HG03457 (cell line): ENCODE data around the gene ECM1.

ENCODE experiments used
- ATAC-seq: cut with Tn5 transposase; IDR thresholded peaks from one replicate; pipeline ENCODE4 v1.9.1; 2021; ENCODE audit warnings: moderate number of reproducible peaks; ENCODE audit not compliant: unreplicated experiment

ECM1 gene

DNA sequence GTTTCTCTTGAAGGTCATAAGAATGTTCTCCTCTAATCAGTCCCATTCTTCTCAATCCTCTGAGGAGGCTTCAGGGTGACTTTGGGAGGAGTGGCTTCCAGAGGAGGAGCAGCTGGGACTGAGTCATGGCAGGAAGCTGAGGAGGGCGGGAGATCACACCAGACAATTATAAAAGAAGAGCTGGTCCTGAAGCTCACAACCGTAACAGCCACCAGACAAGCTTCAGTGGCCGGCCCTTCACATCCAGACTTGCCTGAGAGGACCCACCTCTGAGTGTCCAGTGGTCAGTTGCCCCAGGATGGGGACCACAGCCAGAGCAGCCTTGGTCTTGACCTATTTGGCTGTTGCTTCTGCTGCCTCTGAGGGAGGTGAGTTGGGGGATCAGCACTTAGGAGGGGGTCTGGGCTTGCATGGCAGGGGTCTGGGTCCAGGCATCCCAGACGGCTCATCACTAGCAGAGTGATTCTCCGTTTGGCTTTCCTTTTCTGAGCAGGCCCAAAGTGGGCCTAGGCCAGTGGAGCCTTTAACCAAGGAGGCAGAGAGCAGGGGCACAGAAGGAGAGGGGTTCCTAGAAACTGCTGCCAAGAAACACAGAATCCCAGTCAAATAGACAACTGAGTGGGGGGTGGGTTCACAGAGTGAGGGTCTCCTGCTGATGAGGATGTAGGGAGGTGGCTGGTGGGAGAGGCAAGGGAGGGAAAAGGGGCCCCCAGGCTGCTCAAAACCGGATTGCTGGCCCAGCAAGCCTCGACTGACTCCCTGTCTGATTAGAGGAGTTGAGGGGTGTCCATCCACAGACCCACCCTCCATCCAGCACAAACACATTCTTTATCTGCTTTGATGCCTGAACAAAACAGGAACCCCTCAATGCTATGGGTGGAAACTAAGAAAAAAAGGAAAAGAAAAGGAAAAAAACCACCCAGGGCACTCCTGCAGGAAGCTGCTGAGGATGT, at the start of gene ECM1:
Gene ECM1 (plus strand): TSS at position 198 of the 953 bp plus-strand sequence. CDS start 101 bp downstream, at position 299.
- ATAC-seq = no peak

- ATAC-seq = no peak
Observed at GRCh38 chr1:150464422-150464826, 43.5 kb upstream of the ECM1 start.

DNA sequence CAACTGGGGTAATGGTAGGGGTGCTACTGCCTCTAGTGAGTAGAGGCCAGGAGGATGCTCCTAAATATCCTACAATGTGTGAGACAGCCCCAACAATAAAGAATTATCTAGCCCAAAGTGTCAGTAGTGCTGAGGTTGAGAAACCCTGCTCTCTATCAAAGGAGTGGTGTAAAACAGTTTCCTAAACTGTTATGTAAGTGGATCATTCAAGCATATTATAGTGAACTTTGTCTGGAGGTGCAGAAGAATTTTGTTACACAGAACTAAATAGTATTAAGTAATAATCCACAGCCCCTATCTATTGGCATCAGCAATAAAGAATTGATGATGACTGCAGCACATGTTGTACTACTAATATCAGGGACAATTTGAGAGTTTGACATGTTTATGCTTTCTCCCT, 40.9 kb upstream of the ECM1 start:
- no peak for ATAC-seq

DNA sequence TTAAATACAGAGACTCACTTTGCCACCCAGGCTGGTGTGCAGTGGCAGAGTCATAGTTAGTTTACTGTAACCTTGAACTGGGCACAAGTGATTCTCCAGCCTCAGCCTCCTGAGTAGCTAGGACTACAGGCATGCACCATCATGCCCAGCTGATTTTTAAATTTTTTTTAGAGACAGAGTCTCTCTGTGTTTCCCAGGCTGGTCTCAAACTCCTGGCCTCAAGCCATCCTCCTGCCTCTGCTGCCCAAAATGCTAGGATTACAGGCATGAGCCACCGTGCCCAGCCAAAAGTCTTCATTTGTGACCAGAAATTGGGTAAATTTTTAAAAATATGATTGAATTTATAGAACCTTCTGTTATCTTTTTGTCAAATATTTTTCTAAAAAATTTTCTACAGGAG, 38.6 kb upstream of the ECM1 start:
- ATAC-seq = no peak

DNA sequence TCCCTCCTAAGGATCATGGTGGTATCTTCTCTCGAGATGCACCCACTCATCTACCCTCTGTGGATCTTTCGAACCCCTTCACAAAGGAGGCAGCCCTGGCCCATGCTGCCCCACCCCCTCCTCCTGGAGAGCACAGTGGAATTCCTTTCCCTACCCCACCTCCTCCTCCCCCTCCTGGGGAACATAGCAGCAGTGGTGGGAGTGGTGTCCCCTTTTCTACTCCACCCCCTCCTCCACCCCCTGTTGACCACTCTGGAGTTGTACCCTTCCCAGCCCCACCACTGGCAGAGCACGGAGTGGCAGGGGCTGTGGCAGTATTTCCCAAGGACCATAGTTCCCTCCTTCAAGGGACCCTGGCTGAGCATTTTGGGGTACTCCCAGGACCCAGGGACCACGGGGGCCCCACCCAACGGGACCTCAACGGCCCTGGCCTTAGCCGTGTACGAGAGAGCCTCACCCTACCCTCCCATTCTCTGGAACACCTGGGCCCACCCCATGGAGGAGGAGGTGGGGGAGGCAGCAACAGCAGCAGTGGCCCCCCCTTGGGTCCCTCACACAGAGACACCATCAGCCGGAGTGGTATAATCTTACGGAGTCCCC, 35.2 kb upstream of the ECM1 start:
- no peak for ATAC-seq

GRCh38 chr1:150473659-150474058, 34.2 kb upstream of the ECM1 start:
- no peak for ATAC-seq

DNA sequence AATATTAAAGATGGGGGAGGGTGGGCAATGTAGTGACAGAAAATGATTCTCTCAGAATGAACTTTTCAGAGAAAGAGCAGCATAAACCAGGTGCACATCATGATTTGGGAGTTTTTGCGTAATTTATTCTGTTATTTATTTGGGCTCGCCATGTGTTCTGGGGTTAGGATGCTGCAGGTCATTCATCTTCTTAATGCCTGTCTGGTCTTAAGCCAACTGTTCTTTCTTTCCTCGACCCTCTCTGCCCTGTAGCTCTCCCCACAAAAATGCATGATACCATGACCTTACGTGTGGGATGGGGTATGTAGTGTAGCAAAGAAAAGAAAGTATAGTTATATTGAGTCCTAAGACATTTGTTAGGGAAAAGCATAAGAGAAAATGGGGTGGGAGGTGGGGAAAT, 33.0 kb upstream of the ECM1 start:
- ATAC-seq = no peak

DNA sequence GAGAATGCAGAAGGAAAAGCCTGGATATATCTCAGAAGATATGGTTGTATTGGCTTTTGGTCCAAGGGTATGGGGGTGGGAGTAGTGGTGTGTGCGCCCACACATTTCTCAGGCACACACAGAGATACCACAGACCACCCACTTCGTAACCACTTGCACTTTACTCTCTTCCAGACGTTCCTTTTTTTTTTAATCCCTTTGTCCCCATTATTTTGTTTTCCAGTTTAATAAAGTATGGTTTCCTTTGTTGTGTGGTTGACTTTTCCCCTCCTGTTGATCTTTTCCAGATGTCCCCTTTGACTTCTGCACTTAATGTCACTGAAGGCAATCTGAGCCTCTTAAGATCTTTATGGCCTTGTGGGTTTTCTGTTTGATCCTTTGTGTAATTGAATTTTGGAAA, 31.2 kb upstream of the ECM1 start:
- no peak for ATAC-seq

DNA sequence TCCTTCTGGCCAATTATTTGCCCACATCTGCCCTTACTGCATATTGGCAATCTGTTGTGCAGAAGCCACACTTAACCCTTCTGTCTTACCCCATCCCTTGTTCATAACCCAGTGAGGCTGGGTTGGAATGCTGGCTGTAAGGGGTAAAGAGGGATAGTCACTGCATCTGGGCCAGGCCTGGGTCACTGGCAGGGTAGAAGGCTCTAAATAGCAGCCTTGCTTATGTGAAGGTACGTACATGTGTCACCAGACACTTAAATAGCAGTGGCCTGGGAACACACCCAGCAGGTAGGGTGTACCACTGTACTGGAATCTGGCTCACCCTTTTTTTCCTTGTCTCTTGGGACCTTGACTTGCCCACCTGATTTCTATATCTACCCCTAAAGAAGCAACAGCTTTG, 30.6 kb upstream of the ECM1 start:
- ATAC-seq = no peak

- ATAC-seq = no peak
Observed at GRCh38 chr1:150477733-150478132, 30.2 kb upstream of the ECM1 start.

GRCh38 chr1:150479370-150479769, 28.5 kb upstream of the ECM1 start:
- ATAC-seq = no peak

GRCh38 chr1:150479927-150480352, 28.0 kb upstream of the ECM1 start:
- no peak for ATAC-seq

GRCh38 chr1:150484431-150484830, 23.5 kb upstream of the ECM1 start:
- no peak for ATAC-seq

DNA sequence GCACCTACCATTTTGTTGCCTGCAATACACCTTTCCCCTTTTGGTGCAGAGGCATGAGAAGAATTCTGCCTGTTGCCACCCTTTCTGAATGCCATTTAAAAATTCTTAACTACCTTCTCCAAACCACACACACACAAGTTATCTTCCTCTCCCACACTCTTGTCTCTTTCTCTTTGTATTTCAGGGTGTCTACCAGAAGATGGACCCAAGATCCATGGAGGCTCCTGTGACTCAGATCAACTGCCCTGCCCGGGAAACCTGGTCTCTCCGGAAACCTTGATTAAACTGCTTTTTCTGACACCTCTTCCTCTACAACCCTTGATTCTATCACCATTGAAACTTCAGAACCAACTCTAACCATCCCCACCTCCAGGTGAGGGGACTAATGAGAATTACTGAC, 23.0 kb upstream of the ECM1 start:
- ATAC-seq = no peak

GRCh38 chr1:150486966-150487762, 20.7 kb upstream of the ECM1 start, which contains the start of gene TARS2:
TSS of gene TARS2 (plus strand) at chr1:150487419. CDS start at chr1:150487451, 32 bp downstream.
- ATAC-seq = peak; percentile 95

DNA sequence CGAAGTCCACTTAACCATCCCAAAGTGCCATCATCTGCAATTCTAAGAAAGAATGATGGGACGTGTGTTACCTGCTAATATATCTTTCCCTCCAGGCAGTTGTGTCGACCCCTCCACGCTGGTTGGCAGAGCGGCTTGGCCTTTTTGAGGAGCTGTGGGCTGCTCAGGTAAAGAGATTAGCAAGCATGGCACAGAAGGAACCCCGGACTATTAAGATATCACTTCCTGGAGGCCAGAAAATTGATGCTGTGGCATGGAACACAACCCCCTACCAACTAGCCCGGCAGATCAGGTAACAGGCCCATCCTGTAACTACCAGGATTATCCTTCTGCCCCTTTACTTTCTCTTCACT, 20.2 kb upstream of the ECM1 start:
- no peak for ATAC-seq

GRCh38 chr1:150493175-150493574, 14.7 kb upstream of the ECM1 start:
- ATAC-seq = no peak

DNA sequence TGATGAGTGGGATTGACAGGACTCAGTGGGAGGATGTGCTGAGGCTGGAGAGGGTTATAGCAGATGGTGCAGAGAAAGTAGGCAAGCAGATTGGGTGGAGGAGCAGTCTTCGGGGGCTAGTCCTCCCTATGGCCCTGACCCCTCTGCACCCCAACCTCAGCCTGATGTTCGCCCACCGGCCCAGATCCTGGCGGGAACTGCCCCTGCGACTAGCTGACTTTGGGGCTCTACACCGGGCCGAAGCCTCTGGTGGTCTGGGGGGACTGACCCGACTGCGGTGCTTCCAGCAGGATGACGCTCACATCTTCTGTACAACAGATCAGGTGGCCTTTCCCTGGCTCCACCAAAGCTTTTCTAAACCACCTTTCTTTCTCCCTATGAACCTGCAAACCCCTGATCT, 9.6 kb upstream of the ECM1 start:
- ATAC-seq = no peak

- ATAC-seq = no peak
Observed at GRCh38 chr1:150505431-150505830, 2.5 kb upstream of the ECM1 start.

GRCh38 chr1:150508982-150509381, 1.1 kb downstream of the ECM1 start:
- no peak for ATAC-seq

GRCh38 chr1:150511551-150511950, 3.6 kb downstream of the ECM1 start:
- ATAC-seq = no peak
